Hepatocyte (in vitro differentiated cells): Measurements from ENCODE around the gene DNAH12. TPM values are rescaled to one million over a fixed set of nuclear protein-coding genes. Genes with fewer than 3 reads are reported as not detected.

Source experiments
- DNase-seq: peaks from one replicate; pipeline ENCODE4 v3.0.0-alpha.2; 2016; ENCODE audit warnings: low spot score
- H2AFZ ChIP-seq: fragments of 200-600 bp; sonication (generic); 2 replicates; pipeline ENCODE4 v1.6.0; 2016; ENCODE audit warnings: antibody characterized with exemption, mild to moderate bottlenecking
- H3K27ac ChIP-seq: fragments of 200-600 bp; sonication (generic); 2 replicates; pipeline ENCODE4 v1.5.1; 2016; ENCODE audit warnings: mild to moderate bottlenecking
- H3K27me3 ChIP-seq: fragments of 200-600 bp; sonication (generic); 2 replicates; pipeline ENCODE4 v1.6.1; 2016
- H3K36me3 ChIP-seq: fragments of 200-600 bp; sonication (generic); replicated peaks from 2 replicates; pipeline ENCODE4 v1.5.1; 2016; ENCODE audit warnings: low read depth; ENCODE audit not compliant: insufficient read depth
- H3K4me1 ChIP-seq: fragments of 200-600 bp; sonication (generic); 2 replicates; pipeline ENCODE4 v1.5.1; 2016; ENCODE audit warnings: mild to moderate bottlenecking, moderate library complexity; ENCODE audit not compliant: insufficient read depth
- H3K4me2 ChIP-seq: fragments of 200-600 bp; sonication (generic); 2 replicates; pipeline ENCODE4 v1.6.0; 2016
- H3K4me3 ChIP-seq: fragments of 200-600 bp; sonication (generic); 2 replicates; pipeline ENCODE4 v1.5.1; 2016; ENCODE audit warnings: mild to moderate bottlenecking
- H3K79me2 ChIP-seq: fragments of 200-600 bp; sonication (generic); 2 replicates; pipeline ENCODE4 v1.6.0; 2017; ENCODE audit warnings: mild to moderate bottlenecking
- H3K9me2 ChIP-seq: fragments of 200-600 bp; sonication (generic); replicated peaks from 2 replicates; pipeline ENCODE4 v1.6.0; 2017; ENCODE audit warnings: mild to moderate bottlenecking; ENCODE audit not compliant: insufficient read depth
- H3K9me3 ChIP-seq: fragments of 200-600 bp; sonication (generic); 2 replicates; pipeline ENCODE4 v1.5.1; 2016; ENCODE audit warnings: low read depth, mild to moderate bottlenecking
- H4K20me1 ChIP-seq: fragments of 200-600 bp; sonication (generic); 2 replicates; pipeline ENCODE4 v1.6.0; 2016; ENCODE audit warnings: mild to moderate bottlenecking; ENCODE audit not compliant: insufficient read depth, poor library complexity, severe bottlenecking
- CTCF ChIP-seq: fragments of 200-600 bp; sonication (generic); IDR thresholded peaks from 2 replicates; pipeline ENCODE4 v1.5.1; 2016; ENCODE audit warnings: antibody characterized with exemption, mild to moderate bottlenecking; ENCODE audit not compliant: poor library complexity
- EZH2 ChIP-seq: fragments of 200-600 bp; sonication (generic); IDR thresholded peaks from 2 replicates; pipeline ENCODE4 v1.6.1; 2016; ENCODE audit warnings: antibody characterized with exemption, mild to moderate bottlenecking, borderline replicate concordance
- EZH2phosphoT487 ChIP-seq: fragments of 200-600 bp; sonication (generic); IDR thresholded peaks from one replicate; pipeline ENCODE4 v1.6.1; 2018; ENCODE audit warnings: antibody characterized with exemption, mild to moderate bottlenecking, low read depth, moderate library complexity; ENCODE audit not compliant: unreplicated experiment, severe bottlenecking
- WGBS: methylation state at CpG from one replicate; pipeline ENCODE4 v1.1.6; 2016; ENCODE audit warnings: low lambda C conversion rate; ENCODE audit errors: missing lambda C conversion rate; 5-methylcytosine and 5-hydroxymethylcytosine counted together
- polyA plus RNA-seq: library from polyadenylated mRNA; unstranded; fragments of >200 nt; fragmentation: Nextera tagmentation; extraction: Ambion mirVana; gene quantifications from 2 replicates; pipeline ENCODE4 v1.2.1, GENCODE V29; 2016
- total RNA-seq: library from RNA; depleted of rRNA; stranded (reverse); fragments of >200 nt; gene quantifications from 2 replicates; pipeline ENCODE4 v1.2.3, GENCODE V29; 2014

DNAH12 gene
- total and polyA plus RNA-seq, 2 experiments from 2014 or later = 0.06 to 1.5 TPM

GRCh38 chr3:57420001-57420400 lies 124.1 kb downstream of the DNAH12 start:
- DNase-seq = no peak
- Histone ChIP-seq H3K9me2 (no peaks in the 10 kb centered on the region), H3K79me2 (no peaks in the 10 kb centered on the region), H4K20me1 (no peaks in the 10 kb centered on the region), H3K4me1 (no peaks in the 10 kb centered on the region), H3K27me3 (no peaks in the 10 kb centered on the region), H2AFZ (no peak overlapping the region), H3K36me3 (no peaks in the 10 kb centered on the region), H3K27ac (no peak overlapping the region), H3K9me3 (no peaks in the 10 kb centered on the region), H3K4me3 (no peak overlapping the region), H3K4me2 (no peak overlapping the region)
- no peak for TF ChIP-seq EZH2
- no peak for TF ChIP-seq EZH2phosphoT487
- 84% methylated on average over 2 of the region's 2 CpGs for WGBS

- no peaks in the 10 kb centered on the region for H3K36me3 ChIP-seq
- no peak for TF ChIP-seq EZH2
- TF ChIP-seq EZH2phosphoT487 = no peak
- no peak for TF ChIP-seq CTCF
- H2AFZ ChIP-seq = no peak overlapping the region
- H3K27ac ChIP-seq = no peak overlapping the region
- H3K79me2 ChIP-seq = no peaks in the 10 kb centered on the region
- no peaks in the 10 kb centered on the region for H3K9me3 ChIP-seq
- no peak overlapping the region for H3K4me3 ChIP-seq
- DNase-seq = peak; percentile 14
- no peaks in the 10 kb centered on the region for H4K20me1 ChIP-seq
- peaks cover 8% of the 10 kb centered on the region for H3K4me1 ChIP-seq
- no peaks in the 10 kb centered on the region for H3K9me2 ChIP-seq
- 62% methylated on average over 1 of the region's 1 CpG for WGBS
- H3K27me3 ChIP-seq = no peaks in the 10 kb centered on the region
- H3K4me2 ChIP-seq = no peak overlapping the region
Observed at GRCh38 chr3:57411715-57412114, 132.4 kb downstream of the DNAH12 start.

GRCh38 chr3:57409471-57409870 lies 134.7 kb downstream of the DNAH12 start:
- no peaks in the 10 kb centered on the region for H3K9me2 ChIP-seq
- no peak overlapping the region for H2AFZ ChIP-seq
- WGBS = 59% methylated on average over 2 of the region's 2 CpGs
- H3K4me1 ChIP-seq = peaks cover 8% of the 10 kb centered on the region
- H3K4me2 ChIP-seq = no peak overlapping the region
- H3K36me3 ChIP-seq = no peaks in the 10 kb centered on the region
- no peaks in the 10 kb centered on the region for H3K27me3 ChIP-seq
- H3K79me2 ChIP-seq = no peaks in the 10 kb centered on the region
- no peaks in the 10 kb centered on the region for H4K20me1 ChIP-seq
- TF ChIP-seq EZH2phosphoT487 = no peak
- TF ChIP-seq EZH2 = no peak
- no peak for TF ChIP-seq CTCF
- no peaks in the 10 kb centered on the region for H3K9me3 ChIP-seq
- H3K4me3 ChIP-seq = no peak overlapping the region
- DNase-seq = no peak
- H3K27ac ChIP-seq = no peak overlapping the region

GRCh38 chr3:57402675-57403074 lies 141.5 kb downstream of the DNAH12 start:
- H2AFZ ChIP-seq = no peak overlapping the region
- H3K27me3 ChIP-seq = no peaks in the 10 kb centered on the region
- H3K4me2 ChIP-seq = no peak overlapping the region
- H3K27ac ChIP-seq = no peak overlapping the region
- TF ChIP-seq CTCF (no peak), EZH2 (no peak), EZH2phosphoT487 (no peak)
- no peaks in the 10 kb centered on the region for H3K36me3 ChIP-seq
- DNase-seq = no peak
- WGBS = 92% methylated on average over 5 of the region's 5 CpGs
- no peaks in the 10 kb centered on the region for H3K4me1 ChIP-seq
- H3K9me3 ChIP-seq = no peaks in the 10 kb centered on the region
- H3K4me3 ChIP-seq = no peak overlapping the region
- H3K9me2 ChIP-seq = no peaks in the 10 kb centered on the region
- no peaks in the 10 kb centered on the region for H3K79me2 ChIP-seq
- no peaks in the 10 kb centered on the region for H4K20me1 ChIP-seq
